LNCaP clone FGC (cell line): ENCODE data around the gene MINDY4B.
"Not testable (repeated sequence)": the region's sequence is repeated elsewhere in the genome, so short reads cannot be mapped to it uniquely, and the experiment has no call there.

Source experiments
- DNase-seq: peaks from one replicate; pipeline ENCODE4 v3.0.0-alpha.2; 2011; ENCODE audit warnings: low read depth
- H3K4me3 ChIP-seq: 2 replicates; pipeline ENCODE4 v1.5.1; 2011; ENCODE audit warnings: mild to moderate bottlenecking, low read depth, low read length, control low read depth
- CTCF ChIP-seq: IDR thresholded peaks from 2 replicates; pipeline ENCODE4 v1.5.1; 2012; ENCODE audit warnings: mild to moderate bottlenecking; ENCODE audit not compliant: control insufficient read depth, insufficient read depth; ENCODE audit errors: extremely low read depth

Gene MINDY4B

DNA sequence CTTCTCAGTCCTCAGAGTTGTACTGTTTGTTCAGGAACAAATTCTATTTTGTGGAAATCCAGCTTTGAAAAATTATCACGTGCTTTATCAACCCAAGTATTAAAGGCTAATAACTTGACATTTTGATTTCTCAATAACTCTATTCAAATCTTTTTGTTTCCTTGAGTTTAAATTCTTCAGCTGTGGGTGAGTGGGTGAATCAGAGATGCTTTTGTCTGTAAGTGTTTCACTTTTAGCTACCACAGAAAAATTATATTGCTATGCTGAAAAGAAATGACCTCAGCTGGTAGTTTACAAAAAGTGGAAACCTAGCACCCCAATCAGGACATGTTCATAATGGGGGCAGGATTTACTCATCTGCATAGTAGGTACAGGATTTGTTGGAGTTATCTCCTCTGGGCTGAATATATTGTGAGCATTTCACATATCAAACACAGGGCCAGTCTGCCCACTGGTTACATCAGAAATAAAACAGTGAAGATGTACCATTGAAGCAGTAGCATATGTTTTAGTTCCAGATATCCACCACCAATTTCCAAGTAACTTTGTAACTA lies 30.5 kb downstream of the MINDY4B start:
- TF ChIP-seq CTCF: no peak
- H3K4me3 ChIP-seq: no peak overlapping the region
- no peak for DNase-seq

DNA sequence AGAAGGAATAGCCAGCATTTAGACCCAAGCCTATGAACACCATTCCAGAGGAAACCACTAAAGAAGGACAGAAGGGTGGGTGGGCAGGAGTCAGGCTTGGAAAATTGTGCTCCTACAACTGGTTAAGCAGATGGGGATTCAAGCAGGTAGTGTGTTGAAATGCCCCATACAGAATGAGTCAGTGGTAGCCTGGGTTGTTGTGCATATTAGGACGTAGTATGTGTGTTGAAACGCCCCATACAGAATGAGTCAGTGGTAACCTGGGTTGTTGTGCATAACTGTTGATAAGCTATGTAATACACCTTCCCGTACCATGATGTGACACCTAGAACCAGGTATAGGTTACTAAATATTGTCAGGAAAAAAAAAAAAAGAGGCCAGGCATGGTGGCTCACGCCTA lies 34.0 kb downstream of the MINDY4B start:
- H3K4me3 ChIP-seq: no peak overlapping the region
- TF ChIP-seq CTCF: no peak
- DNase-seq: no peak

- TF ChIP-seq CTCF: no peak
Measured at GRCh38 chr3:150870406-150870805, 34.8 kb downstream of the MINDY4B start.

GRCh38 chr3:150868282-150868681 lies 37.0 kb downstream of the MINDY4B start:
- TF ChIP-seq CTCF: no peak
- DNase-seq: no peak
- no peak overlapping the region for H3K4me3 ChIP-seq

More at GRCh38 chr3:150870406-150870805, 34.8 kb downstream of the MINDY4B start:
- no peak for DNase-seq
- no peak overlapping the region for H3K4me3 ChIP-seq

- no peak for DNase-seq
- TF ChIP-seq CTCF: no peak
- no peak overlapping the region for H3K4me3 ChIP-seq
Measured at GRCh38 chr3:150867434-150867833, 37.8 kb downstream of the MINDY4B start.

DNA sequence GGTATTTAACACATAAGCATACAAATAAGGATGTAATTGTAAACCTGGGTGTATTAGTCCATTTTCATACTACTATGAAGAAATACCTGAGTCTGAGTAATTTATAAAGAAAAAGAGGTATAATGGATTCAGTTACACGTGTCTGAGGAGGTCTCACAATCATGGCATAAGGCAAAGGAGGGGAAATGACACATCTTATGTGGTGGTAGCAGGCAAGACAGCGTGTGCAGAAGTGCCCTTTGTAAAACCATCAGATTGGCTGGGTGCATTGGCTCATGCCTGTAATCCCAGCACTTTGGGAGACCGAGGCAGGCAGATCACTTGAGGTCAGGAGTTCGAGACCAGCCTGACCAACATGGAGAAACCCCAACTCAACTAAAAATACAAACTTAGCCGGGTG lies 41.3 kb downstream of the MINDY4B start:
- H3K4me3 ChIP-seq, DNase-seq: not testable (repeated sequence)

DNA sequence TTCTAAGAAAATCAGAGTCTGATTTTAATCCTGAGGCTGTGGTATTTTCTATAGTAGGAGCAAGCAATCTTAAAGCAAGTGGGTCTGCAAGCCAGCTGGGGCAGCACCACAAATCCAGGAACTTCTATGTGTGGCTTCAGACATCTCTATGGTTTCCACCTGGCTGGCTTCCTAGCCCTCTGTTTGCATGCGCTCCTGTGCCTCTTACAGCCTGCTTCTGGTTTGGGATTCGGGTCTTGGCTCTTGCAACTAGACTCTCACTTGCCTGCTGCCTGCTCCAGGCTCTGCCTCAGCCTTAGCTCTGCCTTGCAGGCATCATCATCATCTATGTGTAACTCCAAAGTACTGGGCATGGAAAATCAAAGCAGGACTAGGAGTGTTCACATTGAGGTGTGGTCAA lies 43.4 kb downstream of the MINDY4B start:
- no peak for TF ChIP-seq CTCF
- no peak for DNase-seq
- no peak overlapping the region for H3K4me3 ChIP-seq

DNA sequence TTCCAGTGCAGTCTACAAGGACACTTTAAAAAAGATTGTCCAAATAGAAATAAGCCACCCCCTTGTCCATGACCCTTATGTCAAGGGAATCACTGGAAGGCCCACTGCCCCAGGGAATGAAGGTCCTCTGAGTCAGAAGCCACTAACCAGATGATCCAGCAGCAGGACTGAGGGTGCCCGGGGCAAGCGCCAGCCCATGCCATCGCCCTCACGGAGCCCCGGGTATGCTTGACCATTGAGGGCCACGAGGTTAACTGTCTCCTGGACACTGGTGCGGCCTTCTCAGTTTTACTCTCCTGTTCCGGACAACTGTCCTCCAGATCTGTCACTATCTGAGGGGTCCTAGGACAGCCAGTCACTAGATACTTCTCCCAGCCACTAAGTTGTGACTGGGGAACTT lies 47.3 kb downstream of the MINDY4B start:
- not testable (repeated sequence) for H3K4me3 ChIP-seq, DNase-seq
